ENCODE data around the gene MAP3K20.

The MAP3K20 gene

DNA sequence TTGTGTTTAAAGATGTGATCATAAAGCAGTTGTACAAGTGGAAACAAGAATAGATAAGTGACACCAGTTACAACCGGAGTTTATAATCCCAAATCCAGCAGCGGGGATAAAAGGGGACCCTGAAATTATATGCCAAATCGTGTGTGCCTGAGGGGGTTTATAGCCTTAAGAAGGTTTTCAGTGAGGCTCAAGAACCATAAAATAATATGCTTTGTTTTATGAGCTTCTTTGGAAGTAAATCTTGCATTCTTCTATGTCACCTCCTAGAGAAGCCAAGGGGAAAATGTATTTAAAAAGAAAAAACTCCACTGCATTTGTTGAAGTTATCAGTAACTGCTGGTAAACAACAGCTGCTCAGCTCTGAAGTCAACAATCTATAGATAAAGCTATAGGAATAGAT, 25.8 kb upstream of the MAP3K20 start:
- DNase-seq (ENCODE audit: low spot score) = no peak
- in situ Hi-C loops (cut with MboI; ENCODE audit: low pct_unique_long_range_greater_than_20kb, low sequenced_read_pairs, unreplicated experiment) = no loop called here
- TF ChIP-seq, protein P1, sequence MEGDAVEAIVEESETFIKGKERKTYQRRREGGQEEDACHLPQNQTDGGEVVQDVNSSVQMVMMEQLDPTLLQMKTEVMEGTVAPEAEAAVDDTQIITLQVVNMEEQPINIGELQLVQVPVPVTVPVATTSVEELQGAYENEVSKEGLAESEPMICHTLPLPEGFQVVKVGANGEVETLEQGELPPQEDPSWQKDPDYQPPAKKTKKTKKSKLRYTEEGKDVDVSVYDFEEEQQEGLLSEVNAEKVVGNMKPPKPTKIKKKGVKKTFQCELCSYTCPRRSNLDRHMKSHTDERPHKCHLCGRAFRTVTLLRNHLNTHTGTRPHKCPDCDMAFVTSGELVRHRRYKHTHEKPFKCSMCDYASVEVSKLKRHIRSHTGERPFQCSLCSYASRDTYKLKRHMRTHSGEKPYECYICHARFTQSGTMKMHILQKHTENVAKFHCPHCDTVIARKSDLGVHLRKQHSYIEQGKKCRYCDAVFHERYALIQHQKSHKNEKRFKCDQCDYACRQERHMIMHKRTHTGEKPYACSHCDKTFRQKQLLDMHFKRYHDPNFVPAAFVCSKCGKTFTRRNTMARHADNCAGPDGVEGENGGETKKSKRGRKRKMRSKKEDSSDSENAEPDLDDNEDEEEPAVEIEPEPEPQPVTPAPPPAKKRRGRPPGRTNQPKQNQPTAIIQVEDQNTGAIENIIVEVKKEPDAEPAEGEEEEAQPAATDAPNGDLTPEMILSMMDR (IDR thresholded peaks at IDR 0.05; ENCODE audit: extremely low read depth, insufficient read depth, missing control alignments) = no peak

DNA sequence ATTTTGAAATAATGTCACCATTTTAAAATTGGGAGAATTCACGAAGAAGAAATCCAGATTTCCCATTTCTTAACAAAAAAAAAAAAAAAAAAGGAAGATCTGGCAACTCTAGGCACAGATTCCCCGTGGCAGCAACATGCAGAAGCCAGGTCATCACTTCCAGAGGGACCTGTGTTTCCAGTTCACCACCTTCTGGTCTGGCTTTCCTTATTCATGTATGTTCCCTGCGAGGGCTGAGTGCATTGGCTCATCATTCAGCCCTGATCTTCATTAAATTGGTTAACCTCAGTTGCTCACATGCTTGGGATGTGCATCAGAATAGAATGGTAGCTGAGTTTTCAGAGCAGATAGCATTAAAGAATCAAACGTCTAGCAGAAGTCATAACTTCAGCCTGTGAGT, 25.0 kb upstream of the MAP3K20 start:
- TF ChIP-seq, protein P1 (IDR thresholded peaks at IDR 0.05; ENCODE audit: extremely low read depth, insufficient read depth, missing control alignments) = no peak
- in situ Hi-C loops (cut with MboI; ENCODE audit: low pct_unique_long_range_greater_than_20kb, low sequenced_read_pairs, unreplicated experiment) = no loop called here
- no peak for DNase-seq (ENCODE audit: low spot score)

DNA sequence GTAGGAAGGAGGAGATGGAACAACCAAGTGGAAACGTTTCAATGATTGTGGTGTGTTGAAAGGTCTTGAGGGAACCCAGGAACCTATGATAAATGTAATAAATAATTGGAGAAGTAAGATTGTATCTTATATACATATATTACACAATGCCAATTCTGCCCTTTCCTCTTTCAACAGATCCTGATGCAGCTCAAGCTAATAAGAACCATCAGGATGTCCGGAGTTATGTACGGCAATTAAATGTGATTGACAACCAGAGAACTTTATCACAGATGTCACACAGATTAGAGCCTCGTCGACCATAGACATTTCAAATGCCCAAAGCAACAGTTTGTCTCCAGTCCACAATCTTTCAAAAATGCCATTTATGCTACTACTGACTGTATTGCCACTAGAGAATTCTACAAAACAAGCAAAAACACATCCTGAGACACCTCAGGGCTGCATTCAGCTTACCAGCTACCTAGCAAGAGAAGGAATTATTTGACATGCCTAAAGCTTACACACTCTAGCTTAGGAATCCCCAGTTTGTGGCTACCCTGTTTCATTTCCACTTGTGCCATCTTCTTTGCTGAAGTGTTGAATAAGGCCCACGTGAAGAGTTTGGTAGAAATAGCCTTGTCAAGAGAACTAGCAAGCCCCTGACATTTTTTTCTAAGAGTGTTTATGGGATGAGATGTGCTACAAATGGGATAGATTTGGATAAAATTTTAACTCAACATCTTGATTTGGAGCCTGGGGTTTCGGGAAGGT, 24.0 kb upstream of the MAP3K20 start:
- no peak for DNase-seq (ENCODE audit: low spot score)
- in situ Hi-C loops (cut with MboI; ENCODE audit: low pct_unique_long_range_greater_than_20kb, low sequenced_read_pairs, unreplicated experiment) = no loop called here
- TF ChIP-seq, protein P1 (IDR thresholded peaks at IDR 0.05; ENCODE audit: extremely low read depth, insufficient read depth, missing control alignments) = no peak

DNA sequence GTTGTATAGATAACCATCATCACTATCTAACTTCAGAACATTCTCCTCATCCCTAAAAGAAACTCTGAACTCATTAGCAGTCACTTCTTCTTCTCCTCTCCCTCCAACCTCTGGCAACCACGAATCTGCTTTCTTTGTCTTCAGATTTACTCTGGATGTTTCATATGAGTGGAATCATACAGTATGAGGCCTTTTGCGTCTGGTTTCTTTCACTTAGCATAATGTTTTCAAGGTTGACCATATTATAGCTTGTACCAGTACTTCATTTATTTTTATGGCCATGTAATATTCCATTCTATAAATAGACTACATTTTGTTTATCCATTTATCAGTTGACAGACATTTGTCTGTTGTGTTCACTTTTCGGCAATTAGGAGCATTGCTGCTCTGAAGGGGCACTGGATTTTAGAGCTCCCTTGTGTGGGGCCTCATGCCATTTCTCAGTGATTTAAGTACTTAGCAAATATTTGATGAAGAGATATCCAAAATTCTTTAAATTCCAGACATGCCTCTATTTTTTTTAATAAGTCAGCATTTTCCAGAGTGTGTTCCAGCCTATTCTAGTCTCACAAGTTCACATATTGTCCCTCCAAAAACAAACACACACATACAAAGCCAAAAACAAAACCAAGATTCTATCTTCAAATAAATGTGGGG, 22.5 kb upstream of the MAP3K20 start:
- TF ChIP-seq, protein P1 (IDR thresholded peaks at IDR 0.05; ENCODE audit: extremely low read depth, insufficient read depth, missing control alignments) = no peak
- DNase-seq (ENCODE audit: low spot score) = no peak
- in situ Hi-C loops (cut with MboI; ENCODE audit: low pct_unique_long_range_greater_than_20kb, low sequenced_read_pairs, unreplicated experiment) = no loop called here

DNA sequence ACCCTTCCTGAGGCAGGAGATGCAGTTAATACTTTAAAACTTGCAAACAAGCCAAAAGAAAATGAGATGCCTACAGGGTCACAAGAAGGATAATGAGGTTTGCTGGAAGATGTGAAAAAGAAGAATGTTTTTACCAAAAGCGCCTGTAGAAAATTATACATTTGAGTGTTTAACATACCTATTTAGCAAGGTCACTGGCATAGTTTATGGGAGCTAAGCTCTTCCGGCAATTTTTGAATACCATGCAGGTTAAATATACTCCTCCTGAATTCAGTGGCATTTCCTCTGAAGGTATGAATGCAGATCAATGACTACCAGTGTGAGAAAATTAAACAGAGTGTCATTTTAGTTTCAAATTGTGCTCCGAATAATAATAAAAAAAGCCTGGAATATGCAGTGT, 21.2 kb upstream of the MAP3K20 start:
- no peak for DNase-seq (ENCODE audit: low spot score)
- in situ Hi-C loops (cut with MboI; ENCODE audit: low pct_unique_long_range_greater_than_20kb, low sequenced_read_pairs, unreplicated experiment) = no loop called here
- TF ChIP-seq, protein P1 (IDR thresholded peaks at IDR 0.05; ENCODE audit: extremely low read depth, insufficient read depth, missing control alignments) = no peak

DNA sequence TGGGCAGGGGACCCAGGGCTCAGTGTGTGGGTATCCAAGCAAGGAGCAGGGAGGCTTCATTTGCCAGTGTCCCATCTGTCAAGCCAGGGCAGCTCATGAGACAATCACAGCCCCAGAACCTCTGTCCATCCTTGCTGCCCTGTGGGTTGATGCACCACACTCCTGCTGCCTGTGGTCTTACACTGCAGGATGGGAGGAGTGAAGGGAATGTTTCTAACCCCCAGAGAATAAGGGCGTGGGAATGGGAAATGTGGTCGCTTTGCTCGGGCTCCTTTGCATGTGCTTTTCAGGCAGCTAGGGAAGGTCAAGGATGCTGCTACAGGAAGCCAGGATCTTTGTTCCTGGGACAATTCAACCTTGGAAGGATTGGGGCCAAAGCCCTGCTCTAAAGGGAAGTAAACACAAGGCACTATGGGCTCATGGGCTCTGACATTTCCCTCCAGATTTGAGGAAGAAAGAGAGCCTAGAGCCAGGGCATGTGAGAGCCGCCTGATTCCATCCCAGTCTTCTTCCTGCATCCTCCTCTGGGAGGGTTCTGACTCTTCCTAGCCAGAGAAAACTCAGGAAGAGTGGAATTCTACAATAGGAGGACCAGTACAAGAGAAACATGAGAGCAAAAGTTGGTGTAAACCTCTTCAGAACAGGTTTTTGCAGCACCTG, 18.8 kb upstream of the MAP3K20 start:
- TF ChIP-seq, protein P1 (IDR thresholded peaks at IDR 0.05; ENCODE audit: extremely low read depth, insufficient read depth, missing control alignments) = no peak
- no peak for DNase-seq (ENCODE audit: low spot score)
- in situ Hi-C loops (cut with MboI; ENCODE audit: low pct_unique_long_range_greater_than_20kb, low sequenced_read_pairs, unreplicated experiment) = no loop called here
